Dedifferentiated amniotic fluid mesenchymal stem cell (primary cell): ENCODE measurements around the gene NCOA1.
"Not testable (repeated sequence)": the region's sequence is repeated elsewhere in the genome, so short reads cannot be mapped to it uniquely, and the experiment has no call there.

Experiments used
- DNase-seq: peaks from one replicate; pipeline ENCODE4 v3.0.0-alpha.2; 2016; ENCODE audit errors: extremely low spot score

The NCOA1 gene

GRCh38 chr2:24539258-24539657, 48.2 kb downstream of the NCOA1 start:
- no peak for DNase-seq

- DNase-seq, result no peak
Measured at GRCh38 chr2:24540011-24540477, 49.0 kb downstream of the NCOA1 start.

- no peak for DNase-seq
Measured at GRCh38 chr2:24541621-24542020, 50.6 kb downstream of the NCOA1 start.

- DNase-seq, result no peak
Measured at GRCh38 chr2:24542269-24542872, 51.3 kb downstream of the NCOA1 start.

GRCh38 chr2:24543252-24543651, 52.2 kb downstream of the NCOA1 start:
- no peak for DNase-seq

- no peak for DNase-seq
Measured at GRCh38 chr2:24544456-24545115, 53.5 kb downstream of the NCOA1 start.

GRCh38 chr2:24546669-24547068, 55.6 kb downstream of the NCOA1 start:
- DNase-seq, result no peak

- DNase-seq, result no peak
Measured at GRCh38 chr2:24548058-24548457, 57.0 kb downstream of the NCOA1 start.

- not testable (repeated sequence) for DNase-seq
Measured at GRCh38 chr2:24550301-24550700, 59.2 kb downstream of the NCOA1 start.

- DNase-seq, result no peak
Measured at GRCh38 chr2:24551016-24551415, 60.0 kb downstream of the NCOA1 start.

- no peak for DNase-seq
Measured at GRCh38 chr2:24552836-24553235, 61.8 kb downstream of the NCOA1 start.

- no peak for DNase-seq
Measured at GRCh38 chr2:24558781-24559472, 67.9 kb downstream of the NCOA1 start.

GRCh38 chr2:24559473-24560113, 68.5 kb downstream of the NCOA1 start:
- peak; percentile 80 for DNase-seq

GRCh38 chr2:24565537-24565936, 74.5 kb downstream of the NCOA1 start:
- no peak for DNase-seq

- DNase-seq, result no peak
Measured at GRCh38 chr2:24566209-24566608, 75.2 kb downstream of the NCOA1 start.

- DNase-seq, result no peak
Measured at GRCh38 chr2:24566630-24567029, 75.6 kb downstream of the NCOA1 start.

- no peak for DNase-seq
Measured at GRCh38 chr2:24568551-24568950, 77.5 kb downstream of the NCOA1 start.

- DNase-seq, result not testable (repeated sequence)
Measured at GRCh38 chr2:24569565-24569964, 78.5 kb downstream of the NCOA1 start.

GRCh38 chr2:24570225-24570624, 79.2 kb downstream of the NCOA1 start:
- no peak for DNase-seq

GRCh38 chr2:24571828-24572442, 80.9 kb downstream of the NCOA1 start:
- DNase-seq, result no peak

GRCh38 chr2:24576146-24576545, 85.1 kb downstream of the NCOA1 start:
- no peak for DNase-seq

- no peak for DNase-seq
Measured at GRCh38 chr2:24576617-24577016, 85.6 kb downstream of the NCOA1 start.
